SU-DHL-6 (cell line): ENCODE measurements around the gene BEX4.

Source experiments
- CTCF ChIP-seq: fragments of 200-600 bp; sonication (generic); IDR thresholded peaks from one replicate; pipeline ENCODE4 v1.5.1; 2017; ENCODE audit warnings: antibody characterized with exemption, mild to moderate bottlenecking, low read length, moderate library complexity; ENCODE audit not compliant: insufficient read depth, poor library complexity, severe bottlenecking
- EZH2phosphoT487 ChIP-seq: fragments of 200-600 bp; sonication (generic), shearing (Covaris generic); conservative IDR thresholded peaks from 2 replicates; pipeline ENCODE4 v1.6.1; 2018; ENCODE audit warnings: mild to moderate bottlenecking, antibody characterized with exemption, low read length, moderate library complexity, mixed read lengths

GRCh38 chrX:103253608-103254007 is 38.7 kb downstream of the BEX4 start:
- TF ChIP-seq CTCF (no peak), EZH2phosphoT487 (no peak)
